Astrocyte (in vitro differentiated cells and primary cell): Measurements from ENCODE around the gene ZFTA.

Source experiments
- CTCF ChIP-seq: IDR thresholded peaks from 2 replicates; pipeline ENCODE4 v1.5.1; 2011; ENCODE audit warnings: low read depth, mild to moderate bottlenecking, inconsistent platforms, low read length, moderate library complexity; ENCODE audit not compliant: insufficient read depth
- EZH2 ChIP-seq: IDR thresholded peaks from 2 replicates; pipeline ENCODE4 v1.6.1; 2012; ENCODE audit warnings: mild to moderate bottlenecking, low read length, inconsistent platforms; ENCODE audit not compliant: insufficient read depth

- TF ChIP-seq CTCF (no peak), EZH2 (no peak)
These were observed 11.4 kb downstream of the ZFTA start for GRCh38 chr11:63756919-63757761.
